HCT116 (cell line): Measurements from ENCODE around the gene TMEM109. TPM values are rescaled to one million over a fixed set of nuclear protein-coding genes. Genes with fewer than 3 reads are reported as not detected.

Source experiments
- ATAC-seq: fragments of 200-7000 bp; cut with Tn5 transposase; 2 replicates; pipeline ENCODE4 v1.9.1; 2020; ENCODE audit warnings: mild to moderate bottlenecking, moderate library complexity
- BruUV-seq: library from RNA; stranded (reverse); fragments of 400-500 nt; replicated peaks from 2 replicates; lab custom pipeline; 2021; lab: Mats Ljungman, UMichigan
- CTCF ChIA-PET: fragments of 300-600 bp; sonication (Branson Sonifier 250); formaldehyde crosslinking; loops from one replicate; lab custom pipeline; 2021; ENCODE audit warnings: antibody characterized with exemption; lab: Charles Lee
- POLR2A ChIA-PET: fragments of 300-600, 350-600 bp; sonication (Branson Sonifier 250); formaldehyde crosslinking; loops from one replicate; lab custom pipeline; 2021; ENCODE audit warnings: antibody characterized with exemption; lab: Charles Lee
- RAD21 ChIA-PET, 2 experiments: fragments of 300-600 bp; sonication (Branson Sonifier 250); formaldehyde crosslinking; loops; one replicate each; lab custom pipeline; 2023; ENCODE audit warnings: low total read pairs in 2 of 2; ENCODE audit not compliant: uncharacterized antibody in 2 of 2, unreplicated experiment in 2 of 2, low non-redundant PET in 1 of 2; lab: Charles Lee
- DNase-seq: peaks from one replicate; pipeline ENCODE4 v3.0.0-alpha.2; 2010; ENCODE audit warnings: low read depth, low spot score
- H2AFZ ChIP-seq: fragments of 200-600 bp; shearing (Covaris generic), sonication (generic); 2 replicates; pipeline ENCODE4 v1.6.1; 2017; ENCODE audit warnings: low read depth, mixed run types, mixed read lengths, antibody characterized with exemption, low read length; ENCODE audit not compliant: poor library complexity, severe bottlenecking
- H3K27ac ChIP-seq: 2 replicates; pipeline ENCODE4 v1.5.1; 2012; ENCODE audit warnings: low read depth, low read length
- H3K27me3 ChIP-seq: fragments of 200-600 bp; sonication (generic); 2 replicates; pipeline ENCODE4 v1.6.1; 2016; ENCODE audit warnings: mixed run types, low read length, mixed read lengths; ENCODE audit not compliant: insufficient read depth
- H3K36me3 ChIP-seq, 2 experiments: fragments of 200-500 bp in 1 of 2; fragments of 200-600 bp in 1 of 2; sonication (Bioruptor generic) in 1 of 2; sonication (generic) in 1 of 2; 2 replicates each; pipeline versions ENCODE4 v1.5.1 to v1.6.1; 2014 to 2016; ENCODE audit warnings: low read length in 2 of 2, inconsistent platforms in 1 of 2, mixed read lengths in 1 of 2, mixed run types in 1 of 2; ENCODE audit not compliant: insufficient read depth in 2 of 2, control insufficient read depth in 1 of 2
- H3K4me1 ChIP-seq, 2 experiments: fragments of 200-600 bp in 1 of 2; sonication (generic) in 1 of 2; 2 replicates each; pipeline versions ENCODE4 v1.5.1 to v1.6.1; 2012 to 2017; ENCODE audit warnings: low read length in 2 of 2, inconsistent platforms in 1 of 2, mild to moderate bottlenecking in 1 of 2, mixed read lengths in 1 of 2, mixed run types in 1 of 2, moderate library complexity in 1 of 2; ENCODE audit not compliant: insufficient read depth in 2 of 2, control insufficient read depth in 1 of 2
- H3K4me2 ChIP-seq: fragments of 200-600 bp; sonication (generic); 2 replicates; pipeline ENCODE4 v1.6.1; 2017; ENCODE audit warnings: mixed run types, low read length, mixed read lengths
- H3K4me3 ChIP-seq, 2 experiments: fragments of 200-600 bp in 1 of 2; sonication (generic) in 1 of 2; replicated peaks in 1 of 2; 2 replicates each; pipeline ENCODE4 v1.5.1; 2011 to 2016; ENCODE audit warnings: low read length in 2 of 2, control low read depth in 1 of 2, low read depth in 1 of 2, mild to moderate bottlenecking in 1 of 2, mixed read lengths in 1 of 2, mixed run types in 1 of 2
- H3K79me2 ChIP-seq: fragments of 200-600 bp; sonication (generic); 2 replicates; pipeline ENCODE4 v1.6.1; 2017; ENCODE audit warnings: mild to moderate bottlenecking, mixed run types, low read length, moderate library complexity, mixed read lengths; ENCODE audit not compliant: insufficient read depth
- H3K9ac ChIP-seq: fragments of 200-600 bp; sonication (generic); 2 replicates; pipeline ENCODE4 v1.6.1; 2016; ENCODE audit warnings: low read length, mixed read lengths
- H3K9me2 ChIP-seq: fragments of 200-600 bp; sonication (generic), shearing (Covaris generic); 2 replicates; pipeline ENCODE4 v1.6.1; 2017; ENCODE audit warnings: mixed run types, mild to moderate bottlenecking, moderate library complexity; ENCODE audit not compliant: insufficient read depth
- H3K9me3 ChIP-seq, 2 experiments: fragments of 200-500 bp in 1 of 2; fragments of 200-600 bp in 1 of 2; sonication (Bioruptor generic) in 1 of 2; sonication (generic) in 1 of 2; 2 replicates each; pipeline ENCODE4 v1.6.1; 2014 to 2017; ENCODE audit warnings: low read length in 2 of 2, mixed read lengths in 2 of 2, inconsistent platforms in 1 of 2, low read depth in 1 of 2, mild to moderate bottlenecking in 1 of 2, mixed run types in 1 of 2, moderate library complexity in 1 of 2; ENCODE audit not compliant: control insufficient read depth in 1 of 2, insufficient read depth in 1 of 2
- H4K20me1 ChIP-seq: fragments of 200-600 bp; sonication (generic), shearing (Covaris generic); 2 replicates; pipeline ENCODE4 v1.6.1; 2017; ENCODE audit warnings: mixed run types, mild to moderate bottlenecking, moderate library complexity; ENCODE audit not compliant: insufficient read depth
- CEBPB ChIP-seq: IDR thresholded peaks from 2 replicates; pipeline ENCODE4 v1.6.1; 2012; ENCODE audit warnings: low read depth
- CTCF ChIP-seq, 3 experiments: fragments of 200-600 bp in 1 of 3; sonication (generic) in 1 of 3; IDR thresholded peaks in 2 of 3; conservative IDR thresholded peaks in 1 of 3; 2 replicates each; pipeline ENCODE4 v1.5.1; 2012 to 2017; ENCODE audit warnings: low read depth in 2 of 3, low read length in 2 of 3, antibody characterized with exemption in 1 of 3, borderline replicate concordance in 1 of 3, control low read depth in 1 of 3, mild to moderate bottlenecking in 1 of 3, mixed read lengths in 1 of 3, mixed run types in 1 of 3, moderate library complexity in 1 of 3; ENCODE audit not compliant: insufficient read depth in 1 of 3
- EGR1 ChIP-seq: IDR thresholded peaks from 2 replicates; pipeline ENCODE4 v1.6.1; 2012; ENCODE audit warnings: low read depth
- ELF1 ChIP-seq: IDR thresholded peaks from 2 replicates; pipeline ENCODE4 v1.6.1; 2012; ENCODE audit warnings: low read depth, borderline replicate concordance
- EZH2 ChIP-seq: fragments of 200-600 bp; sonication (generic); IDR thresholded peaks from 2 replicates; pipeline ENCODE4 v1.6.1; 2017; ENCODE audit warnings: antibody characterized with exemption, mixed run types
- EZH2phosphoT487 ChIP-seq: fragments of 200-600 bp; IDR thresholded peaks from 2 replicates; pipeline ENCODE4 v1.6.1; 2018; ENCODE audit warnings: antibody characterized with exemption, borderline replicate concordance
- POLR2A ChIP-seq: IDR thresholded peaks from 2 replicates; pipeline ENCODE4 v1.7.0; 2011; ENCODE audit warnings: borderline replicate concordance; ENCODE audit not compliant: insufficient read depth, insufficient read length; ENCODE audit errors: extremely low read depth
- POLR2AphosphoS5 ChIP-seq: IDR thresholded peaks from 2 replicates; pipeline ENCODE4 v1.6.1; 2011; ENCODE audit warnings: mild to moderate bottlenecking, low read depth, low read length, moderate library complexity
- RAD21 ChIP-seq: IDR thresholded peaks from 2 replicates; pipeline ENCODE4 v1.6.1; 2012; ENCODE audit warnings: low read depth, mild to moderate bottlenecking
- REST ChIP-seq: IDR thresholded peaks from 2 replicates; pipeline ENCODE4 v1.6.1; 2012; ENCODE audit warnings: low read depth
- SIN3A ChIP-seq: IDR thresholded peaks from 2 replicates; pipeline ENCODE4 v1.6.1; 2012; ENCODE audit warnings: low read depth
- TCF7L2 ChIP-seq: IDR thresholded peaks from 2 replicates; pipeline ENCODE4 v1.7.0; 2011; ENCODE audit warnings: borderline replicate concordance, inconsistent platforms; ENCODE audit not compliant: insufficient read depth, insufficient read length; ENCODE audit errors: extremely low read depth
- intact Hi-C: fragments of 100-400 bp; cut with micrococcal nuclease; formaldehyde crosslinking; loops from 2 replicates; pipeline ENCODE4 v1.10.0; 2022
- total RNA-seq: library from RNA; stranded (reverse); gene quantifications from one replicate; pipeline ENCODE4 v1.2.1, GENCODE V29; 2021; ENCODE audit not compliant: unreplicated experiment

TMEM109 gene
- total RNA-seq, 1 experiment from 2014 or later = 44.4 TPM

GRCh38 chr11:60944490-60945294 is 30.7 kb downstream of the TMEM109 start:
- CTCF ChIA-PET = interaction anchor here (0.9 to 1.3 kb wide), 2 partner anchors 242 to 243 kb away, joined by 3 read pairs; no protein-coding TSS in a partner anchor
- Histone ChIP-seq H3K79me2 (no peaks in the 10 kb centered on the region), H3K4me3 (no peak overlapping the region), H3K9ac (no peak overlapping the region), H2AFZ (no peak overlapping the region), H3K4me2 (no peak overlapping the region), H3K4me1 (no peaks in the 10 kb centered on the region), H3K27ac (no peak overlapping the region), H4K20me1 (no peaks in the 10 kb centered on the region), H3K9me3 (no peaks in the 10 kb centered on the region), H3K27me3 (0 out of 2 replicates have a peak, but pooled peaks cover 11% of the 10 kb centered on the region), H3K36me3 (no peaks in the 10 kb centered on the region), H3K9me2 (no peaks in the 10 kb centered on the region)
- POLR2A ChIA-PET = no interaction called here
- ATAC-seq (peak; percentile 68), DNase-seq (no peak)
- RAD21 ChIA-PET = no interaction called here
- BruUV-seq = no TSS peak
- intact Hi-C loops = no loop called here
- TF ChIP-seq RAD21 (peak; percentile 30; the same call in 1 of the 2 replicates), EZH2phosphoT487 (no peak), CEBPB (no peak), EGR1 (no peak), CTCF (IDR thresholded peaks at IDR 0.05 in 2 of 3, conservative IDR thresholded peaks at IDR 0.05 in 1 of 3; ENCODE audit: borderline replicate concordance in 1 of 3, insufficient read depth in 1 of 3, low read depth in 2 of 3, low read length in 2 of 3) (peak in 2 of 3 experiments; percentile 39 to 55; a peak in 4 of 6 replicates)

GRCh38 chr11:60945295-60945667 is 31.3 kb downstream of the TMEM109 start:
- Histone ChIP-seq H3K27ac (no peak overlapping the region), H3K9me3 (no peaks in the 10 kb centered on the region), H4K20me1 (no peaks in the 10 kb centered on the region), H3K9ac (no peak overlapping the region), H3K79me2 (no peaks in the 10 kb centered on the region), H3K27me3 (0 out of 2 replicates have a peak, but pooled peaks cover 11% of the 10 kb centered on the region), H3K4me2 (no peak overlapping the region), H3K4me1 (no peaks in the 10 kb centered on the region), H3K9me2 (no peaks in the 10 kb centered on the region), H3K4me3 (no peak overlapping the region), H2AFZ (no peak overlapping the region), H3K36me3 (no peaks in the 10 kb centered on the region)
- RAD21 ChIA-PET = no interaction called here
- POLR2A ChIA-PET = no interaction called here
- CTCF ChIA-PET = interaction anchor here (0.9 to 1.3 kb wide), 2 partner anchors 242 kb away, joined by 3 read pairs; no protein-coding TSS in a partner anchor
- no TSS peak for BruUV-seq
- intact Hi-C loops = no loop called here
- no peak for DNase-seq
- ATAC-seq = no peak
- TF ChIP-seq SIN3A = no peak
- no peak for TF ChIP-seq POLR2A
- TF ChIP-seq ELF1 = no peak
- no peak for TF ChIP-seq TCF7L2
- no peak for TF ChIP-seq EGR1
- TF ChIP-seq REST = no peak
- TF ChIP-seq POLR2AphosphoS5 = no peak
- TF ChIP-seq EZH2 = no peak
